ENCODE results near the gene ACR. TPM values are rescaled to one million over a fixed set of nuclear protein-coding genes. Genes with fewer than 3 reads are reported as not detected.

ACR gene
- total RNA-seq, 1 donor from 2014 or later, result not detected

- Histone ChIP-seq H2AFZ (ENCODE audit: low read depth, low read length) (no peak overlapping the region), H3K36me3 (ENCODE audit: insufficient read depth, low read length) (no peaks in the 10 kb centered on the region), H3K9ac (ENCODE audit: low read length) (no peak overlapping the region), H3K4me1 (ENCODE audit: insufficient read depth, low read length) (peaks cover 15% of the 10 kb centered on the region), H3K79me2 (ENCODE audit: insufficient read depth, low read length) (no peaks in the 10 kb centered on the region), H3K4me2 (ENCODE audit: low read length) (no peak overlapping the region), H4K20me1 (ENCODE audit: insufficient read depth, low read length) (peaks cover 23% of the 10 kb centered on the region), H3K4me3 (ENCODE audit: insufficient read depth, low read depth, low read length) (no peak overlapping the region), H3K9me3 (ENCODE audit: insufficient read depth, low read depth, low read length) (no peaks in the 10 kb centered on the region), H3K27me3 (ENCODE audit: insufficient read depth, low read length) (no peaks in the 10 kb centered on the region), H3K27ac (ENCODE audit: low read depth, low read length) (no peak overlapping the region)
- no peaks in the 10 kb centered on the region for H3K9me3 Mint-ChIP-seq (ENCODE audit: unreplicated experiment)
- TF ChIP-seq CTCF (IDR thresholded peaks at IDR 0.05; ENCODE audit: insufficient read depth, low read depth, low read length) (no peak), EZH2 (IDR thresholded peaks at IDR 0.05; ENCODE audit: insufficient read depth, low read length) (no peak)
- no peak overlapping the region for H3K27ac Mint-ChIP-seq (ENCODE audit: unreplicated experiment)
- FAIRE-seq (no peak), DNase-seq (ENCODE audit: low read depth) (peak; percentile 4)
- H3K4me3 Mint-ChIP-seq (ENCODE audit: unreplicated experiment), result no peak overlapping the region
- H3K36me3 Mint-ChIP-seq (ENCODE audit: low read depth, unreplicated experiment), result peaks cover 8% of the 10 kb centered on the region
- H3K27me3 Mint-ChIP-seq (ENCODE audit: low read depth, unreplicated experiment), result peaks cover 14% of the 10 kb centered on the region
- H3K4me1 Mint-ChIP-seq (ENCODE audit: low read depth, unreplicated experiment), result peaks cover 17% of the 10 kb centered on the region
Measured at GRCh38 chr22:50700387-50701075, 37.5 kb upstream of the ACR start.

- H3K9me3 ChIP-seq (ENCODE audit: insufficient read depth, low read depth, low read length), result no peaks in the 10 kb centered on the region
- H3K4me3 ChIP-seq (ENCODE audit: insufficient read depth, low read depth, low read length), result no peak overlapping the region
- no peak overlapping the region for H3K9ac ChIP-seq (ENCODE audit: low read length)
- Mint-ChIP-seq H3K4me1 (ENCODE audit: low read depth, unreplicated experiment) (peaks cover 17% of the 10 kb centered on the region), H3K27ac (ENCODE audit: unreplicated experiment) (no peak overlapping the region), H3K27me3 (ENCODE audit: low read depth, unreplicated experiment) (peaks cover 11% of the 10 kb centered on the region), H3K9me3 (ENCODE audit: unreplicated experiment) (no peaks in the 10 kb centered on the region), H3K4me3 (ENCODE audit: unreplicated experiment) (no peak overlapping the region), H3K36me3 (ENCODE audit: low read depth, unreplicated experiment) (peaks cover 5% of the 10 kb centered on the region)
- no peak overlapping the region for H3K4me2 ChIP-seq (ENCODE audit: low read length)
- no peak overlapping the region for H3K27ac ChIP-seq (ENCODE audit: low read depth, low read length)
- peaks cover 23% of the 10 kb centered on the region for H4K20me1 ChIP-seq (ENCODE audit: insufficient read depth, low read length)
- DNase-seq (ENCODE audit: low read depth) (no peak), FAIRE-seq (no peak)
- TF ChIP-seq EZH2 (IDR thresholded peaks at IDR 0.05; ENCODE audit: insufficient read depth, low read length), result no peak
- TF ChIP-seq CTCF (IDR thresholded peaks at IDR 0.05; ENCODE audit: insufficient read depth, low read depth, low read length), result no peak
- H3K36me3 ChIP-seq (ENCODE audit: insufficient read depth, low read length), result no peaks in the 10 kb centered on the region
- no peak overlapping the region for H2AFZ ChIP-seq (ENCODE audit: low read depth, low read length)
- H3K79me2 ChIP-seq (ENCODE audit: insufficient read depth, low read length), result no peaks in the 10 kb centered on the region
- peaks cover 15% of the 10 kb centered on the region for H3K4me1 ChIP-seq (ENCODE audit: insufficient read depth, low read length)
- H3K27me3 ChIP-seq (ENCODE audit: insufficient read depth, low read length), result no peaks in the 10 kb centered on the region
Measured at GRCh38 chr22:50701076-50701419, 37.0 kb upstream of the ACR start.

DNA sequence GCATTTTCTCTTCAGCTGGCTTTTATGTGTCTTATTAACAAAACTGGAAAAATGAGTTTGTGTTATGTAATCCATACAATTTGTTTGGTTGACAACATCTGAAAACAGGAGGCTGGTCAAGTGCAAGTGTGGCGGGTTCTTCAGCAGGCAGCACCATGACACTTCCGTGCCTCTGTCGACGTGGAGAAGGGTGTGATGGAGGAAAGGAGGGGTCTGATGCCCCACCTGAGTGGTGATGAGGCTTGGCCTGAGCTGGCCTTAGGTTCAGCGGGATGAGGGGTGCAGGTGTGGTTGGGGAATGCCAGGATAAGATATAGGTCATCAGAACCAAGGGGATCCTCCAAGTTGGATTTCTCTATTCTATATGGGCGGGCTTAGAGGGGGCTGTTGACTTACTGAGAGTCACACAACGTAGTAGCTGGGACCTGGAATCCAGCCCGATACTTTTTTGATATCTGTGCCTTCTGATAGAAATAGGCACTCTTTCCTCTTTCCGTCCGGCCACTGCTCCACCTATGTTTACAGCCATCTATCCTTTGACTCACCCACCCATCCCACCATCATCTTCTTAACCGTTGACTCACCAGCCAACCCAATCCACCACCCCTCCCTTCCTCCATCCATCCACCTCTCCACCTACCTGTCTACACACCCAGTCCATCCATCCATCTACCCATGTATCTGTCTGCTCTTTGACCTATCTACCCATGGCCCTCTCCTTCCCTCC lies 36.4 kb upstream of the ACR start:
- no peak for FAIRE-seq
- Histone ChIP-seq H3K4me1 (ENCODE audit: insufficient read depth, low read length) (peaks cover 15% of the 10 kb centered on the region), H3K36me3 (ENCODE audit: insufficient read depth, low read length) (no peaks in the 10 kb centered on the region), H3K4me2 (ENCODE audit: low read length) (no peak overlapping the region), H3K27ac (ENCODE audit: low read depth, low read length) (no peak overlapping the region), H2AFZ (ENCODE audit: low read depth, low read length) (no peak overlapping the region), H3K9ac (ENCODE audit: low read length) (no peak overlapping the region), H3K79me2 (ENCODE audit: insufficient read depth, low read length) (no peaks in the 10 kb centered on the region), H3K9me3 (ENCODE audit: insufficient read depth, low read depth, low read length) (no peaks in the 10 kb centered on the region), H4K20me1 (ENCODE audit: insufficient read depth, low read length) (peaks cover 23% of the 10 kb centered on the region), H3K27me3 (ENCODE audit: insufficient read depth, low read length) (no peaks in the 10 kb centered on the region), H3K4me3 (ENCODE audit: insufficient read depth, low read depth, low read length) (no peak overlapping the region)
- Mint-ChIP-seq H3K27me3 (ENCODE audit: low read depth, unreplicated experiment) (peaks cover 9% of the 10 kb centered on the region), H3K9me3 (ENCODE audit: unreplicated experiment) (no peaks in the 10 kb centered on the region), H3K27ac (ENCODE audit: unreplicated experiment) (no peak overlapping the region), H3K36me3 (ENCODE audit: low read depth, unreplicated experiment) (peaks cover 9% of the 10 kb centered on the region), H3K4me1 (ENCODE audit: low read depth, unreplicated experiment) (peaks cover 17% of the 10 kb centered on the region), H3K4me3 (ENCODE audit: unreplicated experiment) (no peak overlapping the region)
- TF ChIP-seq CTCF (IDR thresholded peaks at IDR 0.05; ENCODE audit: insufficient read depth, low read depth, low read length) (no peak), EZH2 (IDR thresholded peaks at IDR 0.05; ENCODE audit: insufficient read depth, low read length) (no peak)
- DNase-seq (ENCODE audit: low read depth), result no peak
